ENCODE results near the gene FAT3.

Gene FAT3

DNA sequence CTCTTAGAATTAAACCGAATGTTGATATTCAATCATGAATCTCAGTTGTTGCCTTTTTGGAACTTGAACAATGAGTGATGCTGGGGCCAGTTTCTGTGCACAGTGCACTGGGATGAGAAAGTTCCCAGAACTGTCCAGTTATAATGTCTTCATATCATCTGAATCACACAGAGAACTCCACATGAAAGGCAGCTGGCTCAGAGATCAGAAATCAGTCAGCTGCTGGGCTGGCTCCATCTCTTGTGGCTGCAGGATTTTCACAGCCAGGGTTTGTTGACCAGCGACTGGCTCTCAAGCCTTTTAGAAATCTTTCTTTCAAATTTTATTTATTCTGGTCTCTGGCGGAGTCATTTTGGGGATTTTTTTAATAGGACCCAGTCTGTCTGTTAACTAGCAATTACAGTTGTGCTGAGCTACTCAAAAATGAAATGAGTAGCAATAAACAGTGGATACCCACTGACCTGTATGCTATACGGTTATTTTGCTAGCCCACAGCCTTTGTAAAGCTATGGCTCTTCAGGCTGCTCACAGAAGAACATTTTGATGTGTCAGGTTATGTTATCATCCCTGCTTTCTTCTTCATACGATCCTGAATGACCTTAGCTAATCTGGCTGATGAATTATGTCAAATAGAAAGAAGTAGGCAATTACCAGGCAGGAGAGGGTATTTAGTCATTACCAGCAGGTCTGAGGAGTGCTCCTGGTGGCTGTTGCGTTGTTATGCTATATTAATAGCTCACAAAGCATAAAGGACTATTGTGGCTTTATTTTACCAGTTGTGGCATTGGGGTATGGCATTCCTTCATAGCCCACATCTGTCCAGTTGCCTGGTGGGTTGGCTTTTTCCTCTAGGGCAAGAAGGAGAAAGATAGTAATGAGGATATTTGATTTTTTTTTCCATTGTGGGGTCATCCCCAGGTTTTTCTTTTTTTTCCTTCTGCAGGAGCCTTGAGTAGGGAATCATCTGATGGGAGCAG is 3.6 kb downstream of the FAT3 start:
- no peak for DNase-seq

GRCh38 chr11:92236856-92237255 is 12.2 kb downstream of the FAT3 start:
- DNase-seq: no peak

GRCh38 chr11:92240916-92241315 is 16.3 kb downstream of the FAT3 start:
- no peak for DNase-seq

DNA sequence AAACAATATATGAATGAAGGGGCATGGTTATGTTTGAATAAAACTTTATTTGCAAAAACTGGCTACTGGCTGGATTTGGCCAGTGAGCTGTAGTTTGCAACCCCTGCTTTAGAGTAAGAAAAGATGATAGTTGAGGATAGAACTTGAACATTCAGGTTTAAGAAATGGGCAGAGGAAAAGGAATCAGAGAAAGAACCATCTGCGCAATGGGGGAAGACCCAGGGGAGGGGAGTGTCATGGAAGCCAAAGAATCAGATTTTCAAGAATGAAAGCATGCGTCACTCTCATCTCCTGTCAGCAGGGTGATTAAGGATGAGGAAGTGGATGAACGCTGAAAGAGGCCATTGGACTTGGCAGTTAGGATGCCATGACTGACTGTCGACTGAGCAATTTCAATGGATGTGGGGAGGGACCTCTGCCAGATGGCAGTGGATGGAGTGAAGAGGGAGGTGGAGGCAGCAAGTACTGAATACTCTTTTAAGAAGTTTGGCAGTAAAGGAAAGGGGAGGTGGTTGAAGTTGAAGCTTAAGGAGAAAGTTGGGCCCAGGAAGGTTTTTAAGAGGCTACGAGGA is 21.2 kb downstream of the FAT3 start:
- no peak for DNase-seq

DNA sequence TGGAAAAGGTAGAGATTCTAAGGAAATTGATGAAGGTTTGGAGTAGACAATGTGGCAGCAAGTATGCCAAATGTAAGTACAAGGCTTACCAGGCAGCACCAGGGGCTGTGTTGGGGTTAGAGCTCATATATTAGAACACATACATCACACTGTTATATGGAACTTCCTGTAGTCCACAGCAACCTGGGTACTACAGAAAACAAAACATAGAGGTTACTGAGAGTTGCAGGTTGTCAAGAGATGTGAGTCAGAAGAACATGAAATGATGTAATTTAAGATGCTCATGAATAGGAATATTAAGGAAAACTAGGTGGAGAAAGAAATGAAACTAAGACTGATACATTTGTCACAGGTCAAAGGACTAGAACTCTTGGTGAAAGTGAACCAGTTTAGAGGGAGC is 22.0 kb downstream of the FAT3 start:
- DNase-seq: no peak

DNA sequence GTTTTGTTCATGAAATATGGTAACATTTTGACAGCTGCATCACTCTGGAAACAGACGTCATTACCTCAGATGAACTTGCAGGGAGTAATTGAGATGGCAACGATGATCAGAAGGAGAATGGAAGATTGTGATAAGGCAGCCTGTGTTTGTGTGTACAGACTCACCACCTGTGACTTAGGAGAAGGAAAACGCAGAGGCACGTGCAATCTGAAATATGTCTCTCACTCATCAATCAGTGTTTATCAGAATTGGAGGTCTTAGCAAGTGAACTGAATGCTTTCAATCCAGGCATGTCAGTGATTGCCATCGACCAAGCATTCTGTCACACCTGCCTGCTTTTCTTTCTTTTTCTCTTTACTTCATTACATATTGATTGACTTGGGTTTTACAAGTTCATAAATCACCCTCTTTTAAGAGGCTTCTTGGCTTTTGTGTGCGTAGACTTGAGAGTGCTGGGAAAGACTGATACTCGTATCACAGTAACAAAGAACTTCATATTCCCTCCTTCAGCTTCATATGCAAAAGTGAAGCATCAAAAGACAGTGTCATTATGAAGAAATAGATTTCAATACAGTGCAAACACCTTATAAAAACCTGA is 24.6 kb downstream of the FAT3 start:
- DNase-seq: no peak

GRCh38 chr11:92251980-92252379 is 27.4 kb downstream of the FAT3 start:
- DNase-seq: no peak

- no peak for DNase-seq
Measured at GRCh38 chr11:92253421-92253820, 28.8 kb downstream of the FAT3 start.

- DNase-seq: no peak
Measured at GRCh38 chr11:92253945-92254344, 29.3 kb downstream of the FAT3 start.

DNA sequence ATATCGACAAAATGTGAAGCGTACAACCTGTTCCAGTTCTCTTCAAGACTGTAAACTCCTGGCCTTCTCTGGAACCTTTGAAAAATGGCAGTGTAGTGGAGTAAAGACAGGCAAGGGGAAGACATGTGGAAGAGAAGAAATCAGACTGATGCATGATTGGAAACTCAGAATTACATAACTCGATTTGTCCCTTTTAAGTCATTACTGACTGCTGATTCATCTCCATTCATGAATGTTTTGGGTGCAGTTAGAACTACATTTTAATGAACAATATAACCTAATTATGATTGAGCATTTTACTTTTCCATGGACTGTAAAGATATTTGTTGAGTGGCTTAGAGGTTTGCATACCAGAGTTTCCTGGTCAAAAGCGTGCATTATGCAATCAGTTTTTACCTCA is 32.9 kb downstream of the FAT3 start:
- no peak for DNase-seq

- no peak for DNase-seq
Measured at GRCh38 chr11:92259861-92260260, 35.2 kb downstream of the FAT3 start.

DNA sequence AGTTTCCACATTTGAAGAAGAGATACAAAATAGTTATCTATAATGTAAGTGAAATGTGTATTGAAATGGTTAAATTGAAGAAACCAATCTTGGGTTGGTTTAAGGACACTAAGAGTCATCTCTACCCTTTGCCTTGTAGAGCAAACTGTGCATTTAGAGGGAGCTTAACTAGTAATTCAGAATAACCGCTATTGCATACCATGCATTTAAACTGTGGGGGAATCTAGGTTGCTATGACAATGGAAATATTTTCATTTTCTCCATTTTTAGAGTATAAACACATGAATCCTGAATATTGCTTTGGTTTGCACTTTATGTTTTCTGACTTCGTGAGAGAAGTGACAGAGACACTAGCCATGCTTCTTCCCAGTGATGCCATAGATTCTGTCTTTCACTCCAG is 39.7 kb downstream of the FAT3 start:
- no peak for DNase-seq

- DNase-seq: no peak
Measured at GRCh38 chr11:92266806-92267205, 42.2 kb downstream of the FAT3 start.

GRCh38 chr11:92267278-92267677 is 42.7 kb downstream of the FAT3 start:
- DNase-seq: no peak

- DNase-seq: no peak
Measured at GRCh38 chr11:92267968-92268367, 43.4 kb downstream of the FAT3 start.

GRCh38 chr11:92268546-92268945 is 43.9 kb downstream of the FAT3 start:
- DNase-seq: no peak

DNA sequence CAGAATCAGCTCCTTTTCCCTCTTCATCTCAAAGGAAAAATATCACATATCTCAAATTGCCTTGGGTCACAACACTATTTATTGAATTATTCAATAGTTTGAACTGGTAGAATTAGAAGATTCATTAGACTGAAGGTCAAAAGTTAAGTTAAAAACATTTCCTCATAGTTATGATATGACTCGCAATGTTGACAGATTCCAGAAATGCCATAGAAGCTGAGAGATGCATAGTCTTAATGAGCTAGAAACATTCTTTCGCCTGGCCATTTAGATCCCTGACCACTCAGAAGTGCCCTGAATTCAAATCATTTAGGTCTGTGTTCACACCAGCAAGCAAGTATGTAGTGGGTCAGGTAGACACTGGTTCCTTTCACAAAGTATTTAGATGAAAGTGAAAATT is 44.4 kb downstream of the FAT3 start:
- DNase-seq: no peak

DNA sequence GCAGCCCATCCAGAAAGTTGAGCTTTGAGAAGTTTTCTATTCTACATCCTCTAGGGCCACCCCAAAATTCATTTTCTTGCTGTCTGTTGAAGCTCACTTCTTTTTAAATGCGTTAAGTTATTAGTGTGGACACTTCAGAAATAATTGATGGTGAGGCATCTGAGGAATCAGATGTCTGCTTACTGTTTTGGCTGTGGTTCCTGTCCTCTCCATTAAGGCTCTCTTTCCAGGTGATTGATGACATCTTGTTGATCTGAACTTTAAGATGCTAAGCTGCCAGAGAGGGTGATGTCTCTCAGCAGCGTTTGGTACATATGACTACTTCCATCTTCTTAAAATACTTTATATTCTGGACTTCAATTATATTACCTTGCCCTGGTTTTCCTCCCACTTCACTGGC is 45.2 kb downstream of the FAT3 start:
- DNase-seq: no peak

DNA sequence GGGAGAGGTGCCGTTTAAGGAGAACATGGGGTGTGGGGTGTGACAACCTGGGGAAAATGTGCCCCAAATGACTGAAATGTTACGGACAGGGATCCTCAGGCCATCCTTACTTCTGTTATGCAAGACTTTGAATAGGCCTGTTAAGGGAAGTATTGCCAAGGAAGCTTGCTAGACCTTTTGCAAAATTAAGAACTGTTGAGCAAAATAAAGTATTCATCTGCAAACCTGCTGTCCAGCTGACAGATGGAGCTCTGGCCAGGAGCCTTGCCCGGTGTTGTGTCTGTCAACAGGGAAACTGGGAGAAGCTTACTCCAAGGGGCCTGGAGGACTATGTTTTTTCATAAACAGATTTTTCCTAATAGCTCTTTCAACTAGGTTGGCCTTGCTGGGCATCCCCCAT is 48.0 kb downstream of the FAT3 start:
- no peak for DNase-seq

Measured in NCI-H1930 (cell line).